Stimulated activated CD4-positive, alpha-beta T cell treated with anti-CD3 and anti-CD28 coated beads, Interleukin-15, amount 100 ng/mL, for 1 hour (primary cell): ENCODE measurements around the gene MDN1.
"Not testable (repeated sequence)": the region's sequence is repeated elsewhere in the genome, so short reads cannot be mapped to it uniquely, and the experiment has no call there.

Experiments
- DNase-seq, 2 donors: peaks; one replicate each; pipeline ENCODE4 v3.0.0-alpha.2; 2020; ENCODE audit warnings: low read depth in 1 of 2, low spot score in 1 of 2

The MDN1 gene

GRCh38 chr6:89657445-89658158 is 162.0 kb downstream of the MDN1 start:
- no peak for DNase-seq

- no peak for DNase-seq
Observed at GRCh38 chr6:89655122-89655521, 164.5 kb downstream of the MDN1 start.

- no peak for DNase-seq
Observed at GRCh38 chr6:89650579-89650978, 169.0 kb downstream of the MDN1 start.

- no peak for DNase-seq
Observed at GRCh38 chr6:89649682-89650081, 169.9 kb downstream of the MDN1 start.

- no peak for DNase-seq
Observed at GRCh38 chr6:89644864-89645263, 174.7 kb downstream of the MDN1 start.

- no peak for DNase-seq
Observed at GRCh38 chr6:89643406-89643805, 176.2 kb downstream of the MDN1 start.

- no peak for DNase-seq
Observed at GRCh38 chr6:89642956-89643355, 176.6 kb downstream of the MDN1 start.

- not testable (repeated sequence) for DNase-seq
Observed at GRCh38 chr6:89641581-89641980, 178.0 kb downstream of the MDN1 start.

- DNase-seq, result no peak
Observed at GRCh38 chr6:89640804-89641203, 178.8 kb downstream of the MDN1 start.

- DNase-seq, result peak; percentile 76 to 83
Observed at GRCh38 chr6:89638320-89639195, 181.0 kb downstream of the MDN1 start, which contains the start of gene LYRM2. LYRM2 (minus strand) TSS chr6:89638747; CDS start chr6:89638716, 31 bp downstream.

- no peak for DNase-seq
Observed at GRCh38 chr6:89637960-89638319, 181.7 kb downstream of the MDN1 start.

- not testable (repeated sequence) for DNase-seq
Observed at GRCh38 chr6:89636412-89636811, 183.2 kb downstream of the MDN1 start.

GRCh38 chr6:89630488-89630887 is 189.1 kb downstream of the MDN1 start:
- DNase-seq, result no peak

GRCh38 chr6:89623749-89624148 is 195.8 kb downstream of the MDN1 start:
- DNase-seq, result no peak

GRCh38 chr6:89619567-89619966 is 200.0 kb downstream of the MDN1 start:
- DNase-seq, result no peak

GRCh38 chr6:89618026-89618425 is 201.6 kb downstream of the MDN1 start:
- no peak for DNase-seq

- no peak for DNase-seq
Observed at GRCh38 chr6:89616531-89616930, 203.1 kb downstream of the MDN1 start.

- no peak for DNase-seq
Observed at GRCh38 chr6:89615882-89616281, 203.7 kb downstream of the MDN1 start.

GRCh38 chr6:89613790-89614189 is 205.8 kb downstream of the MDN1 start:
- DNase-seq, result no peak

GRCh38 chr6:89612121-89612520 is 207.5 kb downstream of the MDN1 start:
- no peak for DNase-seq

GRCh38 chr6:89611666-89612065 is 207.9 kb downstream of the MDN1 start:
- DNase-seq, result no peak

- DNase-seq, result peak; percentile 42 to 69
Observed at GRCh38 chr6:89610149-89610642, 209.4 kb downstream of the MDN1 start.
